Measurements from ENCODE around the gene RBP3.

GRCh38 chr10:47366181-47366631, 18.0 kb downstream of the RBP3 start:
- no peak for TF ChIP-seq POLR2AphosphoS5 (IDR thresholded peaks at IDR 0.05; ENCODE audit: borderline replicate concordance, low read depth, low read length)
- no peak for TF ChIP-seq EZH2 (IDR thresholded peaks at IDR 0.05)

Data from SK-N-MC (cell line).